Smooth muscle cell (in vitro differentiated cells): ENCODE results near the gene ARSB. TPM values are rescaled to one million over a fixed set of nuclear protein-coding genes. Genes with fewer than 3 reads are reported as not detected.
A peak's percentile ranks its signal among the peaks of the same experiment; 100 is the strongest.
"Not testable (repeated sequence)": the region's sequence is repeated elsewhere in the genome, so short reads cannot be mapped to it uniquely, and the experiment has no call there.

Source experiments
- DNase-seq: peaks from one replicate; lab custom pipeline; 2025; ENCODE audit not compliant: unreplicated experiment; lab: John Stamatoyannopoulos, UW
- H2AFZ ChIP-seq: fragments of 200-600 bp; sonication (generic); 2 replicates; pipeline ENCODE4 v1.6.0; 2016; ENCODE audit warnings: antibody characterized with exemption, low read depth, mild to moderate bottlenecking
- H3F3A ChIP-seq: fragments of 200-600 bp; sonication (generic); 2 replicates; pipeline ENCODE4 v1.6.0; 2017; ENCODE audit warnings: antibody characterized with exemption, low read depth
- H3K27ac ChIP-seq: fragments of 200-600 bp; sonication (generic); 2 replicates; pipeline ENCODE4 v1.5.1; 2016; ENCODE audit warnings: low read depth, mild to moderate bottlenecking
- H3K27me3 ChIP-seq: fragments of 200-600 bp; sonication (generic); 2 replicates; pipeline ENCODE4 v1.6.1; 2016; ENCODE audit warnings: low read depth, mild to moderate bottlenecking
- H3K36me3 ChIP-seq: fragments of 200-600 bp; sonication (generic); 2 replicates; pipeline ENCODE4 v1.5.1; 2016; ENCODE audit warnings: low read depth
- H3K4me1 ChIP-seq: fragments of 200-600 bp; sonication (generic); 2 replicates; pipeline ENCODE4 v1.5.1; 2016; ENCODE audit warnings: low read depth
- H3K4me2 ChIP-seq: fragments of 200-600 bp; sonication (generic); 2 replicates; pipeline ENCODE4 v1.6.0; 2016; ENCODE audit warnings: mild to moderate bottlenecking
- H3K4me3 ChIP-seq: fragments of 200-600 bp; sonication (generic); 2 replicates; pipeline ENCODE4 v1.5.1; 2016; ENCODE audit warnings: mild to moderate bottlenecking
- H3K79me2 ChIP-seq: fragments of 200-600 bp; sonication (generic); 2 replicates; pipeline ENCODE4 v1.6.0; 2016; ENCODE audit warnings: low read depth, mild to moderate bottlenecking
- H3K9ac ChIP-seq: fragments of 200-600 bp; sonication (generic); 2 replicates; pipeline ENCODE4 v1.6.0; 2016; ENCODE audit warnings: low read depth
- H3K9me3 ChIP-seq: fragments of 200-600 bp; sonication (generic); replicated peaks from 2 replicates; pipeline ENCODE4 v1.5.1; 2016; ENCODE audit warnings: low read depth
- H4K20me1 ChIP-seq: fragments of 200-600 bp; sonication (generic); 2 replicates; pipeline ENCODE4 v1.6.0; 2016; ENCODE audit warnings: low read depth
- WGBS: methylation state at CpG from one replicate; pipeline ENCODE4 v1.1.7; 2016; ENCODE audit warnings: low lambda C conversion rate; 5-methylcytosine and 5-hydroxymethylcytosine counted together
- polyA plus RNA-seq: library from polyadenylated mRNA; unstranded; fragments of >200 nt; fragmentation: Nextera tagmentation; extraction: Ambion mirVana; gene quantifications from 2 replicates; pipeline ENCODE4 v1.2.1, GENCODE V29; 2016
- total RNA-seq: library from RNA; depleted of rRNA; stranded (reverse); fragments of >200 nt; gene quantifications from 2 replicates; pipeline ENCODE4 v1.2.3, GENCODE V29; 2014
- TF ChIP-seq, protein P1 (sequence below): fragments of 200-600 bp; sonication (generic); IDR thresholded peaks from 2 replicates; pipeline ENCODE4 v1.5.1; 2017; ENCODE audit warnings: borderline replicate concordance, mild to moderate bottlenecking, antibody characterized with exemption; ENCODE audit not compliant: insufficient read depth, poor library complexity, severe bottlenecking

The ARSB gene
- total and polyA plus RNA-seq, 2 experiments from 2014 or later: 17.5 to 23.2 TPM

DNA sequence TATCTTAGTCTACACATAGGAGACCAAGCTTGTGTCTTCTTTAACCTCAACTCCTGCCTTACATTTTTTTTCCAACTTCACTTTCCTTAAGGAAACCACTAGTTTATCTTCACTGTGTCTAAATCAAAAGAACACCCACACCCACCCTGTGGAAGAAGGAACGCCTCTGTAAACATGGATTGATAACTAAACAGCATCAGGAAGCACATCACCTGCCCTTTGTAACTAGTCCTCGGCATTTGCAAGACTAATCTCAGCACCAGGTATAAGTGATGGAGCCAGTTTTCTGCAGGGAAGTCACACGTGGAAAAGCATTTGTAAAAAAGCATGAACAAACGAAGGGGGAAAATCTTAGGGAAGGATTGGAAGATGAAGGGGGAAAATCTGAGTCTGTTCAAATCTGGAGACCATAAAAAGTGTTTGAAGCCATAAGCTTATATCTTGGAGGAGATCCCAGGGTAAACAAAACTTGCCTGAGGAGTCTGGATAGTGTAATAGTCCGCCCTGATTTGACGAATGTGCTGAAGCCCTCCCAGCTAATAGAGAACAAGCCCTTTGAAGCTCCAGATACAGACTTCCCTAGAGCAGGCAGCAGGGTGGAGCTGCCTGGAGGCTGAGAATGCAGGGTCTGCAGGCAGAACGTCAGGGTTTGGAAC lies 219.2 kb downstream of the ARSB start:
- Histone ChIP-seq H3K36me3 (no peaks in the 10 kb centered on the region), H3K27me3 (no peaks in the 10 kb centered on the region), H3K4me2 (peak overlapping the region; percentile 74), H3K4me1 (peaks cover 10% of the 10 kb centered on the region), H4K20me1 (no peaks in the 10 kb centered on the region), H3K27ac (peak overlapping the region; percentile 38), H3F3A (peaks cover 3% of the 10 kb centered on the region), H3K4me3 (no peak overlapping the region), H3K79me2 (no peaks in the 10 kb centered on the region), H3K9ac (peak overlapping the region; percentile 2), H2AFZ (peak overlapping the region; percentile 17), H3K9me3 (no peaks in the 10 kb centered on the region)
- WGBS: 10% methylated on average over 7 of the region's 7 CpGs
- no peak for DNase-seq
- TF ChIP-seq, protein P1, sequence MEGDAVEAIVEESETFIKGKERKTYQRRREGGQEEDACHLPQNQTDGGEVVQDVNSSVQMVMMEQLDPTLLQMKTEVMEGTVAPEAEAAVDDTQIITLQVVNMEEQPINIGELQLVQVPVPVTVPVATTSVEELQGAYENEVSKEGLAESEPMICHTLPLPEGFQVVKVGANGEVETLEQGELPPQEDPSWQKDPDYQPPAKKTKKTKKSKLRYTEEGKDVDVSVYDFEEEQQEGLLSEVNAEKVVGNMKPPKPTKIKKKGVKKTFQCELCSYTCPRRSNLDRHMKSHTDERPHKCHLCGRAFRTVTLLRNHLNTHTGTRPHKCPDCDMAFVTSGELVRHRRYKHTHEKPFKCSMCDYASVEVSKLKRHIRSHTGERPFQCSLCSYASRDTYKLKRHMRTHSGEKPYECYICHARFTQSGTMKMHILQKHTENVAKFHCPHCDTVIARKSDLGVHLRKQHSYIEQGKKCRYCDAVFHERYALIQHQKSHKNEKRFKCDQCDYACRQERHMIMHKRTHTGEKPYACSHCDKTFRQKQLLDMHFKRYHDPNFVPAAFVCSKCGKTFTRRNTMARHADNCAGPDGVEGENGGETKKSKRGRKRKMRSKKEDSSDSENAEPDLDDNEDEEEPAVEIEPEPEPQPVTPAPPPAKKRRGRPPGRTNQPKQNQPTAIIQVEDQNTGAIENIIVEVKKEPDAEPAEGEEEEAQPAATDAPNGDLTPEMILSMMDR: no peak

DNA sequence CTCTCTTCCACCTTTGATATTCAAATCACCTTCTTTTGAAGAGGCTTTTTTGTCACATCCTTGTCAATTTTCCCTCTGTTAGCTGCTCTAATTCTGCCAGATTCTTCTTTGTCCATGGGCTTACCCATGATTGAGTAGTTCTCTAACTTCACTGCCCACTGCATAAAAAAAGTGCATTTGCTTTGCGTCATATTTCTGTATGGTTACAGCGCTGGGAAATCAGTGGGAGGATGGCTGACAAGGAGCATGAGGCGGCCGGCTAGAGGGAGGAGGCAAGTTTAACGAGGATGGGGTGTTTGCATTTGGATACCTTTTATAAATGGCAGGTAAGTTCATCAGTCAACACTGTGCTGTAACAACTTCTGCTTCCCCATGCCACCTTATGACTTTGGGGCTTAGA lies 220.0 kb downstream of the ARSB start:
- no peak overlapping the region for H3K4me3 ChIP-seq
- H3F3A ChIP-seq: peaks cover 3% of the 10 kb centered on the region
- TF ChIP-seq, protein P1: no peak
- DNase-seq: no peak
- no peaks in the 10 kb centered on the region for H3K9me3 ChIP-seq
- H3K4me1 ChIP-seq: peaks cover 10% of the 10 kb centered on the region
- no peaks in the 10 kb centered on the region for H3K36me3 ChIP-seq
- 35% methylated on average over 5 of the region's 5 CpGs for WGBS
- no peaks in the 10 kb centered on the region for H4K20me1 ChIP-seq
- H3K27ac ChIP-seq: peak overlapping the region; percentile 38
- no peak overlapping the region for H3K9ac ChIP-seq
- H2AFZ ChIP-seq: no peak overlapping the region
- no peaks in the 10 kb centered on the region for H3K79me2 ChIP-seq
- H3K27me3 ChIP-seq: no peaks in the 10 kb centered on the region
- H3K4me2 ChIP-seq: peak overlapping the region; percentile 74

DNA sequence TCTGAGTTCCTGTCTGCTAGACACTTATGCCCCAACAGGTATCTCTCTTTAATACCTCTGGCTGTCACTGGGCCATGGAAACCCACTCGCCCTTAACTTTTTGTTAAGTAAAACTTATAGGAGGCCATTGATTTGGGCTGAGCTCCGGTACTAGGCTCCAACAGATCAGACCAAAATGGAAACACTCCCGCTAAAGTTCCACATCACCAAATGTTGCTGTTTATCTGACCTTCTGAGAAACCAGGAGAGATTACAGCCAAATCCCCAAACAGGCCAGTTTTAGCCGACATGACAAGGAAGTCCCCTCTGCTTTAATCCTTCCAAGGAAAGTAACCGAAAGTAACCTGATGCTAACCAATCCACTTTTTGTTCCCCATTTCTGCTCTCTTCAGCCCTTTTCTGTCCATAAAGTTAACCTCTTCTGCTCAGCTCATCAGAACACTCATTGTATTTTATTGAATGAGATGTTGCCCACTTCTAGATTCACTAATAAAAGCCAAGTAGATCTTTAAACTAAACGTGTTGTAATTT lies 221.4 kb downstream of the ARSB start:
- peak overlapping the region; percentile 12 for H2AFZ ChIP-seq
- 57% methylated on average over 6 of the region's 6 CpGs for WGBS
- H3K4me1 ChIP-seq: peaks cover 10% of the 10 kb centered on the region
- H3K79me2 ChIP-seq: no peaks in the 10 kb centered on the region
- no peaks in the 10 kb centered on the region for H4K20me1 ChIP-seq
- H3K27me3 ChIP-seq: no peaks in the 10 kb centered on the region
- H3F3A ChIP-seq: peaks cover 5% of the 10 kb centered on the region
- no peak for DNase-seq
- H3K9me3 ChIP-seq: no peaks in the 10 kb centered on the region
- H3K4me2 ChIP-seq: no peak overlapping the region
- no peak overlapping the region for H3K4me3 ChIP-seq
- H3K27ac ChIP-seq: no peak overlapping the region
- no peaks in the 10 kb centered on the region for H3K36me3 ChIP-seq
- TF ChIP-seq, protein P1: no peak
- no peak overlapping the region for H3K9ac ChIP-seq

DNA sequence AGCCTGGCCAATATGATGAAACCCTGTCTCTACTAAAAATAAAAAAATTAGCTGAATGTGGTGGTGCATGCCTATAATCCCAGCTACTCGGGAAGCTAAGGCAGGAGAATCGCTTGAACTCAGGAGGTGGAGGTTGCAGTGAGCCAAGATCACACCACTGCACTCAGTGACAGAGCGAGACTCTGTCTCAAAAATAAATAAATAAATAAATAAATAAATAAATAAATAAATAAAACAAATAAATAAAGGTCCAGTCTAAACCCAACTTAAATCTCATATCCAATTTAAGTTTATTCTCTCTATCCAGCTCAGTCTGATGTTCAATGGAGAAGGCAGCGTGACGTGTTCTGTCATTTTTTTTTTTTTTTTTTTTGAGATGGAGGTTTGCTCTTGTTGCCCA lies 222.4 kb downstream of the ARSB start:
- H3K4me1 ChIP-seq: peaks cover 11% of the 10 kb centered on the region
- DNase-seq, H3K9me3 ChIP-seq, H3K27me3 ChIP-seq, H3K4me3 ChIP-seq, H4K20me1 ChIP-seq, H2AFZ ChIP-seq, H3K79me2 ChIP-seq, H3K9ac ChIP-seq, H3K4me2 ChIP-seq, H3K27ac ChIP-seq, H3K36me3 ChIP-seq: not testable (repeated sequence)
- 92% methylated on average over 5 of the region's 5 CpGs for WGBS
- peaks cover 11% of the 10 kb centered on the region for H3F3A ChIP-seq
